HG02623 (cell line): ENCODE data around the gene MAGED4B.
"Not testable (repeated sequence)": the region's sequence is repeated elsewhere in the genome, so short reads cannot be mapped to it uniquely, and the experiment has no call there.

Experiments used
- ATAC-seq: cut with Tn5 transposase; IDR thresholded peaks from one replicate; pipeline ENCODE4 v1.9.1; 2021; ENCODE audit warnings: moderate library complexity; ENCODE audit not compliant: unreplicated experiment

The MAGED4B gene, protein sequence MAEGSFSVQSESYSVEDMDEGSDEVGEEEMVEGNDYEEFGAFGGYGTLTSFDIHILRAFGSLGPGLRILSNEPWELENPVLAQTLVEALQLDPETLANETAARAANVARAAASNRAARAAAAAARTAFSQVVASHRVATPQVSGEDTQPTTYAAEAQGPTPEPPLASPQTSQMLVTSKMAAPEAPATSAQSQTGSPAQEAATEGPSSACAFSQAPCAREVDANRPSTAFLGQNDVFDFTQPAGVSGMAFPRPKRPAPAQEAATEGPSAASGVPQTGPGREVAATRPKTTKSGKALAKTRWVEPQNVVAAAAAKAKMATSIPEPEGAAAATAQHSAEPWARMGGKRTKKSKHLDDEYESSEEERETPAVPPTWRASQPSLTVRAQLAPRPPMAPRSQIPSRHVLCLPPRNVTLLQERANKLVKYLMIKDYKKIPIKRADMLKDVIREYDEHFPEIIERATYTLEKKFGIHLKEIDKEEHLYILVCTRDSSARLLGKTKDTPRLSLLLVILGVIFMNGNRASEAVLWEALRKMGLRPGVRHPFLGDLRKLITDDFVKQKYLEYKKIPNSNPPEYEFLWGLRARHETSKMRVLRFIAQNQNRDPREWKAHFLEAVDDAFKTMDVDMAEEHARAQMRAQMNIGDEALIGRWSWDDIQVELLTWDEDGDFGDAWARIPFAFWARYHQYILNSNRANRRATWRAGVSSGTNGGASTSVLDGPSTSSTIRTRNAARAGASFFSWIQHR

DNA sequence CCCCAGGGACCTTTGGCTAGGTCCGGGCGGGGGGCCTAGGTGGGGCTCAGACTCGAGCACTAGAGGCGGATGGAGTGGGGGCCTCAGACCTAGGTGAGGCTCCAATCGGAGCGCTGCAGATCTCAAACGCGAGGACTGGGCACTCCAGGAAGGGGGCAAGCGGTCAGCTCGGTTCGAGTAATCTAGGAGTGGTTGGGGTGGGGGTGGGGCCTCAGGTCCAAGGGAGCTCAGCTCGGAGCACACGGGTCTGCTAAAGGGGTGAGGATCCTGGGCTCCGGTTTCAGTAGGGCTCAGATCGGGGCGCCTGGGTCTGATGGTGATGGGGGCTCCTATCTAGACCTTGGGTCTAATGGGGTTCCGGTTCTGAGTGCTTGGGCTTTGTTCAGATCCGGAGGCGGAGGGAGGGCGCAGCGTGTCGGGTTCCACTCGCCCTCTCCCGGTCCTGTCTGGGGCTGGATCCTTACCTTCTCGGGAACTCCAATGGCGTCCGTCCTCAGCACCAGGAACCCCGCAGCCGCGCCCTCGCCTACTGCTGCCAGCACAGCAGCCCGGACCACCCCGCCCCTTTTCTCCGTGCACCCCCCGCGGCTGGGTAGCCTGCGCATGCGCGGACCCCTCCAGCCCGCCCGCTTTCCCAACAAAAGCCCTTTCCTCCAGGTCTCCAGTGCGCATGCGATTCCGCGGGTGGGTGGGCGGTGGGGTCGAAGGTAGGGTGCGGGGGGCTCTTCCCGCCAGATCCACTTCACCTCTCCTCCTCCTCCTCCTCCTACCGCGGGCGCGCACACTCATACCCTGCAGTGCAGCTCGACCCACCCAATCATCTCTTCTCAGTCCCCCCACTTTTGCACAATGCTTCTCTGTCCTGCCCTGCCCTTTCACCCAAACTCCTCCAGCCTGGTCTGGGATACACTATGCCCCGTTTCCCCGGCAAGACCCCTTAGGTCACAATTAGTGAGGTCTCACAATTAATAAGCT, at the start of gene MAGED4B:
TSS of gene MAGED4B (minus strand) at position 518 of the 975 bp plus-strand sequence. CDS start 1,011 bp downstream, outside the sequence.
- not testable (repeated sequence) for ATAC-seq

DNA sequence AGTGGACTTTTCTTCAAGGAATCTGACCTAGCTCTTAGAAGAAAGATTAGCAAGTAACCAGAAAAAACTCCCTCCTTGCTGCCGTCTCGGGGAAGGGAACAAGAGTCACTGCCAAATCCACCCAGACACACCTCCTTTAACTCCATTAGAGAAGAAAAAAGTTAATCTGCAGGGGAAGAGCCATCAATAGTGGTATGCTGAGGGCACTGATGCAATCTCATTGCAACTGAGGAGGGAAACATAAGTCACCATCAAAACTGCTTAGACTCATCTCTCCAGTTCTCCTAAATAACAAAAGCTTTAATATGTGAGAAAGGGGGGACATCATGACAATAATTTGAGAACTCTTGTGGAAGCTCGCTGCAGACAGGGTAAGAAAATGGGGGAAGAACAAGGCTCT, 49.3 kb upstream of the MAGED4B start:
- no peak for ATAC-seq

DNA sequence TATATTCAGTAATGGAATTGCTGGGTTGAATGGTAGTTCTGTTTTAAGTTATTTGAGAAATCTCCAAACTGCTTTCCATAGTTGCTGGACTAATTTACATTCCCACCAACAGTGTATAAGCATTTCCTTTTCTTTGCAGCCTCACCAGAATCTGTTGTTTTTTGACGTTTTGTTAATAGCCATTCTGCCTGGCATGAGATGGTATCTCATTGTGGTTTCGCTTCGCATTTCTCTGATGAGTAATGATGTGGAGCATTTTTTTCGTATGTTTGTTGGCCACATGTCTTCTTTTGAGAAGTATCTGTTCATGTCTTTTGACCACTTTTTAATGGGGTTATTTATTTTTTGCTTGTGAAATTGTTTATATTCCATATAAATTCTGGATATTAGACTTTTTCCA, 13.6 kb upstream of the MAGED4B start:
- no peak for ATAC-seq

DNA sequence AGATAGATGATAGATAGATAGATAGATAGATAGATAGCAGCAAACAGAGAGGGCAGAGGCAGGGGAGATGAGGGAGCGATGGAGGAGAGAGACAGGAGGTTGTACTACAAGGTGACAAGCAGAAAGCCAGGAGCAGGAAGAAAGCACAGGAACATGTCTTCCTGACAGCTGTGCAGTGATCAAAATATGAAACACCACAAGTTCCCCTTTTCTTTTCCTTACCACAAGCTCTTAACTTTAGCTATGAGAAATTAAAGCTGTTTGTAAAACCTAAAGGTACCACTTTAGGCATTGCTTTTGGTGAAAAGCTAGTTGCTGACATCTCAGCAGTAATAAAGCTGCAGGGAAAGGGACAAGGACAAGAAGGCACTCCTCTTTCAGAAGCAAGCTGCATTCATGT, 9.1 kb upstream of the MAGED4B start:
- ATAC-seq, result peak; percentile 57

DNA sequence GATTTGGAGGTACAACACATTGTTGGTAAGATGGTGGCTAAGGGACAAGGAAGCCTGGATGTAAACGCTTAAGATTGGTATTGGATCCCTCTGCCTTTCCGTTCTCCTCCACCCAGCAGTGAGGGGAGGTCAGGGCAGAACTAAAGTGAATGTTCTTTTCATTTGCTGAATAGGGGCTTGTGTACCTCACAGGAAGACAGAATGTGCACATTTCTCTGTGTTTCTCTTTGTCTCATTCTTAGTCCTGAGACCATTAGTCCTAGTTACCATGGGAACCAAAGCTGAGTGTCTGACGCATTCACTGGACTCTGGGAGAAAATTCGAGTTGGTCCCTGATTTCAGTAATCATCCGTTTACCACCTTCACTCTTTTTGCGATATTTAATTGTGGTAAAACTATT, 26.7 kb downstream of the MAGED4B start:
- ATAC-seq, result not testable (repeated sequence)

DNA sequence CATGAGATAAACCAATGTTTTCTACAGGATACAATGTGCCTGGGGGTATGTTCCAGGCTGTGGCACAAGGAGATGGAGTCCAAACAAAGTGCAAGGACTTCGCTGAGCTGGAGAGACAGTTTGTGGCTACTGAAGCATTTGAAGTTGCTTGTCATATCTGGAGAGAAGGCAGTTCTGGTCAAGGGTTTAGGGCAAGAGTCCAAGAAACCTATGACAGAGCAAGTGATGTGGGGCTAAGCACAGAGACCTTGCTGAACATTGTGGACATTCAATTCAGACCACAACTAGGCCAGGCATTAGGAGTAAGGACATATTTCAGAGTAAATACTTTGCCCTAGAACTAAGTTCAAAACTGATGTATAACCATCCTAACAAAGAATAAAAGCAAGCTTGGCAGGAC, 34.8 kb downstream of the MAGED4B start:
- no peak for ATAC-seq

DNA sequence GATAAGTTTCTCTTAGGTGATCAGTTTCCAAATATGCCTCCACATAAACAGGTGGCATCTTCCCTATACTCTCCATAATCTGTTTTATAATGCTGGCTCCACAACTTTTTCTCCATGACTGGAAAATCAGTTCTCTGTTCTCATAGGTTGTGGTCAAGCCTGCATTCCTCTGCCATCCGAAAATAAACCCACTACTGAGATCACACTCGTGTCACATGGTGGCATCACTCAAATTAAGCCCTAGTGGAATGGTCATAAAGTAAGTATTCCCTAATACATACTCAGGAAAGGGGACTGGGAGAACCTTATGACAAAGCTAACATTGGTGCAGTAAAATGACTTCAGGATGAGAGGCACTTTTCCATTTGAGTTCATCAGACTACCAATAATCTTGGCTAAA, 37.6 kb downstream of the MAGED4B start:
- ATAC-seq, result no peak

DNA sequence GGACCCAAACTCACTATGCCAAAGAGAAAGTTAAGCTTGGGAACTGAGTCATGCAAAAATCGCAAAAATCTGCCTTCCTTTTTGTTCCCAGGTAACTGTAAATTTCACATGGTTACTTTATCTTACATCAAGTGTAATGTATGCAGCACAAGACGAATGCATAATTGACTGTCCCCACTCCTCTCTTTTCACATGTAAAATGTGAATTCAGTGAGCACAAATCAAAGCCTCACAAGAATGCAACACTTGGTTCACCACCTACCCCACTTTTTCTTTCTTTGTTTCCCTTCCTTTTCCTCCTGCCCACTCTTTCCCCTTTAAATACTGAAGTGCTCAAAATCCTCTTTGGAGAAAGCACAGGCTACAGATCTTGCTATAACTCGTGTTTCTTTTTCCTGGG, 53.2 kb downstream of the MAGED4B start:
- ATAC-seq, result no peak
